Naive thymus-derived CD4-positive, alpha-beta T cell (primary cell): ENCODE results near the gene PGBD4. TPM values are rescaled to one million over a fixed set of nuclear protein-coding genes. Genes with fewer than 3 reads are reported as not detected.

Experiments
- ATAC-seq: fragments of 150-1000 bp; cut with Tn5 transposase; 2 replicates; pipeline ENCODE4 v1.10.0; 2021; ENCODE audit warnings: mild to moderate bottlenecking, moderate library complexity
- CTCF ChIA-PET: fragments of 350-600 bp; sonication (Branson Sonifier 250); formaldehyde crosslinking; loops from one replicate; lab custom pipeline; 2021; ENCODE audit warnings: antibody characterized with exemption; lab: Charles Lee
- POLR2A ChIA-PET: fragments of 350-600 bp; sonication (Branson Sonifier 250); formaldehyde crosslinking; loops from one replicate; lab custom pipeline; 2021; ENCODE audit warnings: antibody characterized with exemption, inconsistent platforms; lab: Charles Lee
- DNase-seq, 9 donors: peaks; one replicate each; pipeline versions ENCODE4 v3.0.0 to v3.0.0-alpha.2; 2020 to 2022; ENCODE audit warnings: mixed read lengths in 1 of 9
- H3K27ac ChIP-seq: one replicate; pipeline ENCODE4 v1.7.0; 2013; ENCODE audit warnings: mild to moderate bottlenecking, low read depth, low read length, moderate library complexity
- H3K27me3 ChIP-seq, 2 donors: one replicate each; pipeline ENCODE4 v1.7.0; 2013; ENCODE audit warnings: low read length in 2 of 2, mild to moderate bottlenecking in 2 of 2, moderate library complexity in 2 of 2; ENCODE audit not compliant: control insufficient read depth in 2 of 2, insufficient read depth in 2 of 2
- H3K36me3 ChIP-seq, 3 experiments: 1 replicate in 2 of 3; 2 replicates in 1 of 3; pipeline ENCODE4 v1.7.0; 2013; ENCODE audit warnings: low read length in 3 of 3, mild to moderate bottlenecking in 3 of 3, moderate library complexity in 1 of 3; ENCODE audit not compliant: insufficient read depth in 3 of 3, control insufficient read depth in 2 of 3
- H3K4me1 ChIP-seq, 2 donors: one replicate each; pipeline ENCODE4 v1.7.0; 2013; ENCODE audit warnings: low read length in 2 of 2, mild to moderate bottlenecking in 2 of 2, moderate library complexity in 1 of 2; ENCODE audit not compliant: control insufficient read depth in 2 of 2, insufficient read depth in 2 of 2
- H3K4me3 ChIP-seq: 2 replicates; pipeline ENCODE4 v1.7.0; 2013; ENCODE audit warnings: mild to moderate bottlenecking, low read length
- H3K9me3 ChIP-seq, 3 experiments: 1 replicate in 2 of 3; 2 replicates in 1 of 3; pipeline ENCODE4 v1.7.0; 2013; ENCODE audit warnings: low read length in 3 of 3; ENCODE audit not compliant: control insufficient read depth in 2 of 3
- H3K27ac Mint-ChIP-seq, 9 donors: one replicate each; pipeline ENCODE4 v1.8.0; 2020 to 2022; ENCODE audit warnings: mixed read lengths in 9 of 9, mild to moderate bottlenecking in 8 of 9, moderate library complexity in 5 of 9, inconsistent platforms in 2 of 9
- H3K27me3 Mint-ChIP-seq, 5 donors: one replicate each; pipeline ENCODE4 v1.8.0; 2021 to 2022; ENCODE audit warnings: mixed read lengths in 5 of 5, mild to moderate bottlenecking in 1 of 5
- H3K36me3 Mint-ChIP-seq, 5 donors: one replicate each; pipeline ENCODE4 v1.8.0; 2020 to 2022; ENCODE audit warnings: mixed read lengths in 5 of 5, mild to moderate bottlenecking in 3 of 5, inconsistent platforms in 1 of 5
- H3K4me1 Mint-ChIP-seq, 7 donors: one replicate each; pipeline ENCODE4 v1.8.0; 2020 to 2022; ENCODE audit warnings: mixed read lengths in 7 of 7, mild to moderate bottlenecking in 3 of 7, inconsistent platforms in 1 of 7
- H3K4me3 Mint-ChIP-seq, 10 donors: one replicate each; pipeline ENCODE4 v1.8.0; 2020 to 2022; ENCODE audit warnings: mild to moderate bottlenecking in 10 of 10, mixed read lengths in 10 of 10, moderate library complexity in 6 of 10, inconsistent platforms in 2 of 10
- H3K9me3 Mint-ChIP-seq, 11 donors: one replicate each; pipeline ENCODE4 v1.8.0; 2020 to 2022; ENCODE audit warnings: mixed read lengths in 11 of 11, mild to moderate bottlenecking in 4 of 11, inconsistent platforms in 1 of 11, moderate library complexity in 1 of 11
- intact Hi-C, 2 donors: fragments of 100-400 bp; cut with micrococcal nuclease; formaldehyde crosslinking; loops; one replicate each; pipeline ENCODE4 v1.15.1; 2023
- polyA plus RNA-seq, 2 donors: library from polyadenylated mRNA; unstranded; fragments of 300-500 nt; fragmentation: Illumina TruSeq; gene quantifications; one replicate each; pipeline ENCODE4 v1.2.3, GENCODE V29; 2021
- total RNA-seq, 6 experiments: library from RNA in 5 of 6; stranded (reverse) in 5 of 6; gene quantifications; 1 replicate in 5 of 6; 2 replicates in 1 of 6; pipeline ENCODE4 v1.2.3 and lab custom pipeline; 2021 to 2026

PGBD4 gene
- total and polyA plus RNA-seq, 7 experiments from 2014 or later = 1.5 to 6.5 (median 3.5) TPM

DNA sequence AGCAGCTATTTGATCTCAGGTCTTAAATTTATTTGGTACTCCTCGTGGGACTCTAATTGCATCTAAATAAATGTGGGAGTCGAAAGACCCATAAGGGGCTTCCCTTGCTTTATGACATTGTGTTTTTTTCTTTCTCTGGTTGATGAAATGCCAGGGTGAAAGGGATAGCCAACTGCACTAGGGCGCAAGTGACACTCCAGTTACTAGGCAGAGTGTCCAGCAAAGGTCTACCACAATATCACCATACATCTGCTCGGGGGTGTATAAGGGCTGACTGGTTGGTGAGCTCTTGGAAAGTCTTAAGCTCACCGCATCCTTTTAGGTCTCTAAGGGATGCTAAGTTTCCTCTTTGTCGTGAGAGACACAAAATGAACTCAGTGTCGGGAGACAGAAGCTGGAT, 54.0 kb downstream of the PGBD4 start:
- CTCF ChIA-PET = no interaction called here
- intact Hi-C loops = no loop called here
- H3K36me3 ChIP-seq = peaks cover 5 to 46% (median 5%) of the 10 kb centered on the region in 3 experiments

More for the DNA sequence above, 54.0 kb downstream of the PGBD4 start:
- no peak overlapping the region for H3K4me3 Mint-ChIP-seq
- Histone ChIP-seq H3K9me3 (peaks cover 0 to 26% (median 7%) of the 10 kb centered on the region in 3 experiments), H3K4me3 (no peak overlapping the region), H3K4me1 (no peaks in the 10 kb centered on the region), H3K27me3 (no peaks in the 10 kb centered on the region), H3K27ac (no peak overlapping the region)
- DNase-seq (no peak), ATAC-seq (no peak)
- H3K27me3 Mint-ChIP-seq = no peaks in the 10 kb centered on the region
- H3K4me1 Mint-ChIP-seq = no peaks in the 10 kb centered on the region
- POLR2A ChIA-PET = no interaction called here
- peaks cover 6 to 45% (median 22%) of the 10 kb centered on the region in 11 donors for H3K9me3 Mint-ChIP-seq
- H3K36me3 Mint-ChIP-seq = peaks cover 23 to 83% (median 73%) of the 10 kb centered on the region in 5 donors
- no peak overlapping the region for H3K27ac Mint-ChIP-seq

Other genes starting within 250 kb of the PGBD4 start
- not detected for gene CHRM5, start 133.6 kb upstream of the PGBD4 start, total RNA-seq
- under 1 TPM in 1 of 2 donors, not detected in 1; 0.15 TPM for gene CHRM5, start 133.6 kb upstream of the PGBD4 start, polyA plus RNA-seq
- 10 to 100 TPM in 1 of 5 experiments, 1 to 10 TPM in 4; 6.4 to 12.8 (median 7.3) TPM for gene AVEN, start 62.9 kb upstream of the PGBD4 start, total RNA-seq
- 1 to 10 TPM; 6.8 TPM for gene AVEN, start 62.9 kb upstream of the PGBD4 start, polyA plus RNA-seq
- 10 to 100 TPM; 30.1 to 65.1 (median 36.9) TPM for gene EMC7, start 221 bp upstream of the PGBD4 start, total RNA-seq
- gene EMC7, start 221 bp upstream of the PGBD4 start, polyA plus RNA-seq = 100 to 1,000 TPM in 1 of 2 donors, 10 to 100 TPM in 1; 95.0 to 112 TPM
- gene KATNBL1, start 108.0 kb downstream of the PGBD4 start, total RNA-seq = 10 to 100 TPM; 21.8 to 40.3 (median 33.0) TPM
- gene KATNBL1, start 108.0 kb downstream of the PGBD4 start, polyA plus RNA-seq = 10 to 100 TPM; 32.9 to 41.1 TPM
- gene EMC4, start 122.9 kb downstream of the PGBD4 start, total RNA-seq = 10 to 100 TPM; 62.4 to 83.8 (median 65.5) TPM
- 100 to 1,000 TPM; 166 to 212 TPM for gene EMC4, start 122.9 kb downstream of the PGBD4 start, polyA plus RNA-seq
- gene SLC12A6, start 235.7 kb downstream of the PGBD4 start, total RNA-seq = 100 to 1,000 TPM in 4 of 5 experiments, 10 to 100 TPM in 1; 39.2 to 122 (median 111) TPM
- gene SLC12A6, start 235.7 kb downstream of the PGBD4 start, polyA plus RNA-seq = 10 to 100 TPM in 1 of 2 donors, 1 to 10 TPM in 1; 9.6 to 13.4 TPM
- 100 to 1,000 TPM in 1 of 5 experiments, 10 to 100 TPM in 4; 31.9 to 176 (median 75.7) TPM for gene NOP10, start 241.1 kb downstream of the PGBD4 start, total RNA-seq
- 100 to 1,000 TPM; 335 to 371 TPM for gene NOP10, start 241.1 kb downstream of the PGBD4 start, polyA plus RNA-seq
- gene NUTM1, start 241.2 kb downstream of the PGBD4 start, total RNA-seq = not detected
- not detected for gene NUTM1, start 241.2 kb downstream of the PGBD4 start, polyA plus RNA-seq